RWPE2 (cell line): Measurements from ENCODE around the gene ALG13.

Experiments
- ATAC-seq: fragments of 200-7000 bp; cut with Tn5 transposase; 3 replicates; pipeline ENCODE4 v1.9.1; 2021; ENCODE audit warnings: low read depth
- DNase-seq: peaks from one replicate; pipeline ENCODE4 v3.0.0-alpha.2; 2020; ENCODE audit warnings: low spot score
- H3K27ac ChIP-seq: fragments of 450-650 bp; 2 replicates; pipeline ENCODE4 v1.5.1; 2017; ENCODE audit warnings: mild to moderate bottlenecking; ENCODE audit not compliant: poor library complexity, severe bottlenecking
- H3K27me3 ChIP-seq: fragments of 250-450 bp; sonication (Bioruptor Pico); 2 replicates; pipeline ENCODE4 v1.5.1; 2021; ENCODE audit warnings: mild to moderate bottlenecking, moderate library complexity; ENCODE audit not compliant: insufficient read depth, poor library complexity, severe bottlenecking
- H3K36me3 ChIP-seq: fragments of 250-450 bp; sonication (Bioruptor Pico); 2 replicates; pipeline ENCODE4 v1.5.1; 2020; ENCODE audit warnings: low read depth, mild to moderate bottlenecking, moderate library complexity
- H3K4me1 ChIP-seq: fragments of 250-450 bp; sonication (Bioruptor Pico); 2 replicates; pipeline ENCODE4 v1.5.1; 2021; ENCODE audit warnings: mild to moderate bottlenecking, moderate library complexity; ENCODE audit not compliant: insufficient read depth, poor library complexity, severe bottlenecking
- H3K4me3 ChIP-seq: fragments of 250-450 bp; sonication (Bioruptor Pico); 2 replicates; pipeline ENCODE4 v1.5.1; 2021; ENCODE audit warnings: mild to moderate bottlenecking, moderate library complexity; ENCODE audit not compliant: severe bottlenecking
- H3K9me3 ChIP-seq: fragments of 250-450 bp; sonication (Bioruptor Pico); 2 replicates; pipeline ENCODE4 v1.5.1; 2021; ENCODE audit warnings: mild to moderate bottlenecking, moderate library complexity; ENCODE audit not compliant: severe bottlenecking
- CTCF ChIP-seq: fragments of 450-650 bp; IDR thresholded peaks from one replicate; pipeline ENCODE4 v1.5.1; 2017; ENCODE audit warnings: mild to moderate bottlenecking, moderate library complexity; ENCODE audit not compliant: poor library complexity, severe bottlenecking

The ALG13 gene

GRCh38 chrX:111719426-111720210, 38.6 kb downstream of the ALG13 start:
- no peaks in the 10 kb centered on the region for H3K27me3 ChIP-seq
- ATAC-seq = no peak
- no peak for DNase-seq
- H3K4me3 ChIP-seq = no peak overlapping the region
- H3K4me1 ChIP-seq = no peaks in the 10 kb centered on the region
- peak; percentile 33 for TF ChIP-seq CTCF
- peaks cover 11% of the 10 kb centered on the region; the same call in 1 of the 2 replicates for H3K36me3 ChIP-seq
- H3K9me3 ChIP-seq = no peaks in the 10 kb centered on the region
- no peak overlapping the region for H3K27ac ChIP-seq

- Histone ChIP-seq H3K36me3 (peaks cover 26% of the 10 kb centered on the region; the same call in 1 of the 2 replicates), H3K4me3 (no peak overlapping the region), H3K27me3 (no peaks in the 10 kb centered on the region), H3K27ac (no peak overlapping the region), H3K4me1 (no peaks in the 10 kb centered on the region), H3K9me3 (no peaks in the 10 kb centered on the region)
- TF ChIP-seq CTCF = no peak
- DNase-seq (no peak), ATAC-seq (no peak)
These were observed 47.1 kb downstream of the ALG13 start for GRCh38 chrX:111728096-111728495.

GRCh38 chrX:111731351-111731750, 50.4 kb downstream of the ALG13 start:
- H3K27ac ChIP-seq = no peak overlapping the region
- H3K9me3 ChIP-seq = no peaks in the 10 kb centered on the region
- no peak overlapping the region for H3K4me3 ChIP-seq
- no peak for TF ChIP-seq CTCF
- peaks cover 21% of the 10 kb centered on the region; the same call in 1 of the 2 replicates for H3K36me3 ChIP-seq
- no peaks in the 10 kb centered on the region for H3K27me3 ChIP-seq
- ATAC-seq (no peak), DNase-seq (no peak)
- H3K4me1 ChIP-seq = no peaks in the 10 kb centered on the region

- Histone ChIP-seq H3K9me3 (no peaks in the 10 kb centered on the region), H3K4me3 (no peak overlapping the region), H3K27ac (no peak overlapping the region), H3K27me3 (no peaks in the 10 kb centered on the region), H3K36me3 (peaks cover 19% of the 10 kb centered on the region), H3K4me1 (no peaks in the 10 kb centered on the region)
- no peak for DNase-seq
- TF ChIP-seq CTCF = no peak
- ATAC-seq = no peak
These were observed 55.6 kb downstream of the ALG13 start for GRCh38 chrX:111736571-111736970.

GRCh38 chrX:111742018-111742417, 61.0 kb downstream of the ALG13 start:
- peaks cover 14% of the 10 kb centered on the region for H3K36me3 ChIP-seq
- no peaks in the 10 kb centered on the region for H3K4me1 ChIP-seq
- H3K9me3 ChIP-seq = no peaks in the 10 kb centered on the region
- ATAC-seq (no peak), DNase-seq (no peak)
- TF ChIP-seq CTCF = no peak
- no peak overlapping the region for H3K4me3 ChIP-seq
- H3K27ac ChIP-seq = no peak overlapping the region
- no peaks in the 10 kb centered on the region for H3K27me3 ChIP-seq
